D721Med (cell line): ENCODE results near the gene GLI3.

Experiments used
- DNase-seq: peaks from one replicate; pipeline ENCODE4 v3.0.0; 2011; ENCODE audit warnings: low spot score; ENCODE audit not compliant: insufficient read length
- FAIRE-seq: peaks from 2 replicates; lab custom pipeline; 2011; peaks lifted over from hg19 to GRCh38; lab: Jason Lieb, UNC
- CTCF ChIP-seq: IDR thresholded peaks from 2 replicates; pipeline ENCODE4 v1.5.1; 2012; ENCODE audit warnings: mild to moderate bottlenecking, control low read depth; ENCODE audit not compliant: insufficient read depth; ENCODE audit errors: missing control alignments

GLI3 gene

GRCh38 chr7:41911792-41912191, 325.2 kb downstream of the GLI3 start:
- no peak for TF ChIP-seq CTCF
- FAIRE-seq = no peak

More at GRCh38 chr7:41911792-41912191, 325.2 kb downstream of the GLI3 start:
- no peak for DNase-seq
